GM19328 (cell line): ENCODE data around the gene MAPT.
"Not testable (repeated sequence)": the region's sequence is repeated elsewhere in the genome, so short reads cannot be mapped to it uniquely, and the experiment has no call there.

Experiments
- ATAC-seq: cut with Tn5 transposase; IDR thresholded peaks from one replicate; pipeline ENCODE4 v1.9.1; 2021; ENCODE audit warnings: mild to moderate bottlenecking, moderate library complexity; ENCODE audit not compliant: unreplicated experiment

The MAPT gene

DNA sequence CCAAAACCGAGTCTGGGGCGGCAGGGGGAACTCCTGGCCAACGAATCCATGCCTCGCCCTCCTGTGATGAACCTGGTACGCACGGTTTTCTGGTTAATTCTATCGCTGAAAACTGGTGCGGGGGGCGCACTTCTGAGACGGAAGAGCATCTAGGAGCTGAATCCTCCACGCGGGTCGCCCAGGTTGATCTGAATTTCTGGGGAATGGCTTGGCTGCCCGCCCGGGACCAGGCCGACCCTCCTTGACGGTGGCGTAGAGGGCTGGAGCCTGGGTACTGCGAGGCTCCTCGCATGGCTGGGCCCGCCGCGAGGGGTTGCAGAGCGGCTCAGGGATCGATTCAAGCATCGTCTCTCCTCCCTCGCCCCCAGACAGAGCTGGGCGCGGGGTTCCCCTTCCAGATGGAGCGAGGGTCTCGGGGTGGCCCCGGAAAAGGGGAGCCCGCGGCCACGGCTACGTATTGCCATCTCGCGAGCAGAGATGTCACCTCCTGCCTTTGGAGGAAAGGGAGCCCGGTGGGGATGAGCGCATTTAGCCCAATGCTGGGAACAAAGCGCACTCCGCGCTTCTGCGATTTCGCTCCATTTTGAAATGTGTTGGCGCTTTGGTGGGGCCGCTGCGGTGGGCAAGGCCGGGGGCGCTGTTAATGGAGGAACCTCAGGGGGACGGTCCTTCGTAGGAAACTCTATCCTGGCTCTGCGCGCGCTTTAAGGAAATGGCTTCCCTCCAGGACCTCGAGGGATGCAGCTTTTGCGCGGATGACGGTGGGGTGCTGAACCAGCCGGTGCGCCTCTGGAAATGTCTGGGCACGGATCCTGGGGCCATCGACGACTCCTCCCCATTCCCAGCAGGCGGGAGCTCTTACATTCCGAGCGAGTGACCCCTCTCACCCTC, 2.7 kb downstream of the MAPT start:
- ATAC-seq = no peak

DNA sequence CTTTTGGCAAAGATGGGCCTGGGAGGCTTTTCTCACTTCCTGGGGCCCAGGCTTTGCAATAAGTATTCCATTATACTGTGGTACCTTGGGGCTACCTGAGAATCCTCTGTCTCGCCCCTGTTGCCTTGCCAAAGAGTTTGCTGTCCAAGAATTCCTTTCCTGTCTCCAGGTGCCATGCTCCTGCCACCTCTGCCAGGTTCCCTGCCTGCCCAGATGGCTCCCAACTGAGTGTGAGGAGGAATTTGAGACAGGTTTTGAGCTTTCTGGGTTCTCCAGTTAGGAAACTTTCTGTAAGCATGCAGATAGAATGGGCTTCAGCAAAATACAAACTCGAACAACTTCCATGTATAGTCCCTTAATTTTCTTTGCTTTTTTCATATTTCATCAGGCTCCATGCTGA, 5.8 kb downstream of the MAPT start:
- no peak for ATAC-seq

- ATAC-seq = no peak
Measured at GRCh38 chr17:45900723-45901415, 6.5 kb downstream of the MAPT start.

DNA sequence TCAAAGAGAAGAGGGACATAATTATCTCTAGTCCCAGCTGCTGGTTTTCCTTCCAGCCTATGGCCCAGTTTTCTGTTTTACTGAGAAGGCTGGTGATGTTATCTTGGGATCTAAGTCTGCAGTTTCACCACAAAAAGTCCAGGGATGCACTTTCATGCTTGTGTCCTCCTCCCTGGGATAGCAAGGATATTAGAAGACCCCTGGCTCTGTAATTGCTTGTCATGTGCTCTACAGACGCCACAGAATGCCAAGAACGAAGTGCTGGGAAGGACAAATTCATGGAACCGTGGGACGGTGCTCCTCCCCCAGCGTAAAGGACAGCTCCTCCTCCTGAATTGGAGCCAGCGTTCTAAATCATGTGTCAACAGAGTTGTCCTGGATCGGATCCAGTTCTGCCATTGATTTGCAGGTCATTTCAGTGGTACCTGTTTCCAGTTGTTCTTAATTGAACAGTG, 8.6 kb downstream of the MAPT start:
- no peak for ATAC-seq

- no peak for ATAC-seq
Measured at GRCh38 chr17:45904866-45905265, 10.5 kb downstream of the MAPT start.

DNA sequence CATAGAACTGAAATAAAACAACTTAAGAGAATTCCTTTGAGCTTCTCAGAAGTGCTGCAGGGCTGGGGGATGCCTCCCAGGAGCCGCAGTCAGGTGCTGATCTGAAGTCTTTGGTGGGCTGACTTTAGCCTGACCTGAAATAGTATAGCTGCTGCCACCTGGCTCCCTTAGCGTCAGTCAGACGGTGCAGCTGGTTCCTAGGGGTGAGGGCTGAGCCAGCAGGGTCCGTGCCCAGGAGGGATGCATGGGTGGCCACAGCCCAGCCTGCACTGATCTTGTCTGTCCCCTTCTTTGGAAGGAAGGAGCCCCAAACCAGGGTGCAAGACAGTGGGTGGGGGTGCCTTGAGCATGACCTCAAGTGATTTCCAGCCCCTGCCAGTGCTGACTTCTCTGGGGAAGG, 11.5 kb downstream of the MAPT start:
- no peak for ATAC-seq

GRCh38 chr17:45906237-45906636, 11.9 kb downstream of the MAPT start:
- no peak for ATAC-seq

GRCh38 chr17:45906927-45907622, 12.7 kb downstream of the MAPT start:
- ATAC-seq = no peak

- no peak for ATAC-seq
Measured at GRCh38 chr17:45907750-45908395, 13.5 kb downstream of the MAPT start.

DNA sequence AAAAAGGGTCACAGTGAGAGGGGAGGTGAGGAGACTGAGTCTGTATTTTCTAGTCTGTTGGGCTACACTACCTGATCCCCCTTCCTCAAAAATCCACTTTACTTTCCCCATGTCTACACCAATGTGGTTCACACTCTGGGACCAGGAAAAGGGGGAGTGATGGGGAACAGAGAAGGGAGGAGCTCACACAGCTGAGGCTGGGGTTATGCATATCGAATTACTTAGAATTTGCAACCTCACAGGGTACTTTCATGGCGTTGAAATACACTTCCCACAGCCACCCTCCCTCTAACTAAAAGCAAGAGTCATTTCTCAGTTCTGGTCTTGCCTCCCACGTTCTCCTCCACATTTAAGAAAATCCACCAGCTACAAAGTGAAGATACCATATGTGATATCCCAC, 14.1 kb downstream of the MAPT start:
- ATAC-seq = no peak

DNA sequence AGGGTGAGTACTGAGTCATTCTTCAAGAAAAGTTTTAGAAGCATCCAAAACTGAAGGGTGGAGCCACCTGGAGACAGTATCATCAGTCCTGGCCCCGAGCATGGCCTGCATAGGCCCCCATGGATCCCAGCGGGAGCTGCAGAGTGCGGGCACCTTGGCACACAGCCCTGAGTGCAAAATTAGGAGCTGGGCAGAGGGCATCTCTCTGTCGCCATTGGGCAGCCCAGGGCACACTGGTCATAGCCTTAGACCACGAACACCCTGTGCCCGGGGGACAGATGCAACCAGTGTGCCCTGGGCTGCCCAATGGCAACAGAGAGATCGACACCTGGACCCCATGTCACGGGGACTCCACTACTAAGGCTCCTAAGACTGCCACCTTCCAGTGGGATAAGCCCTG, 14.6 kb downstream of the MAPT start:
- ATAC-seq = no peak

- ATAC-seq = no peak
Measured at GRCh38 chr17:45910667-45911066, 16.3 kb downstream of the MAPT start.

GRCh38 chr17:45912319-45912718, 18.0 kb downstream of the MAPT start:
- no peak for ATAC-seq

DNA sequence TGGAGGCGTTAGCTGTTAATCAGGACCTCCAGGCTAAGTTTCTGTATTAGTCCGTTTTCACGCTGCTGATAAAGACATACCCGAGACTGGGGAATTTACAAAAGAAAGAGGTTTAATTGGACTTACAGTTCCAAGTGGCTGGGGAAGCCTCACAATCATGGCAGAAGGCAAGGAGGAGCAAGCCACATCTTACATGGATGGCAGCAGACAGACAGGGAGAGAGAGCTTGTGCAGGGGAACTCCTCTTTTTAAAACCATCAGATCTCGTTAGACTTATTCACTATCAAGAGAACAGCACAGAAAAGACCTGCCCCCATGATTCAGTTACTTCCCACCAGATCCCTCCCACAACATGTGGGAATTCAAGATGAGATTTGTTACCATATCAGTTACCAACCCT, 18.7 kb downstream of the MAPT start:
- not testable (repeated sequence) for ATAC-seq

- no peak for ATAC-seq
Measured at GRCh38 chr17:45914047-45914717, 19.8 kb downstream of the MAPT start.

DNA sequence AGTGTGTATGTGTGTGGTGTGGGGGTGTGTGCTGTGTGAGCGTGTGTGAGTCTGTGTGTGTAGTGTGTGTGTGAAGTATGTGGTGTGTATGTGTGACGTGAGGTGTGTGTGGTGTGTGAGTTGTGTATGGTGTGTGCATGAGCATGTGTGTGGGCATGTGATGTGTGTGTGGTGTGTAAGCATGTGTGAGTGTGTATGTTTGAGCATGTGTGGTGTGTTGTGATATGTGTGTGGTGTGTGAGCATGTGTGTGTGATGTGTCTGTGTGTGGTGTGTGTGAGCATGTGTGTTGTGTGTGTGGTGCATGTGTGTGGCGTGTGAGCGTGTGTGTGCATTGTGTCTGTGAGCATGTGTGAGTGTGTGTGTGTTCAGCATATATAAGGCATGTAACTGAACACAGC, 20.9 kb downstream of the MAPT start:
- ATAC-seq = no peak

GRCh38 chr17:45917081-45917480, 22.7 kb downstream of the MAPT start:
- no peak for ATAC-seq

- ATAC-seq = no peak
Measured at GRCh38 chr17:45918241-45918745, 23.9 kb downstream of the MAPT start.

- no peak for ATAC-seq
Measured at GRCh38 chr17:45919136-45919535, 24.8 kb downstream of the MAPT start.

GRCh38 chr17:45920083-45920482, 25.7 kb downstream of the MAPT start:
- no peak for ATAC-seq
